GM19372 (cell line): Measurements from ENCODE around the gene GGCX.

Experiments
- ATAC-seq: cut with Tn5 transposase; IDR thresholded peaks from one replicate; pipeline ENCODE4 v1.9.1; 2021; ENCODE audit warnings: mild to moderate bottlenecking, low read depth, moderate library complexity; ENCODE audit not compliant: unreplicated experiment

Gene GGCX

GRCh38 chr2:85542777-85543176, 18.5 kb downstream of the GGCX start:
- ATAC-seq: no peak

GRCh38 chr2:85541753-85542457, 19.4 kb downstream of the GGCX start:
- ATAC-seq: no peak

GRCh38 chr2:85541262-85541661, 20.0 kb downstream of the GGCX start:
- no peak for ATAC-seq

GRCh38 chr2:85540133-85540648, 21.1 kb downstream of the GGCX start:
- no peak for ATAC-seq

GRCh38 chr2:85539361-85540132, 21.7 kb downstream of the GGCX start:
- ATAC-seq: peak; percentile 28

GRCh38 chr2:85538507-85539360, 22.6 kb downstream of the GGCX start, which contains the start of gene MAT2A:
Gene MAT2A (plus strand): TSS chr2:85539168. CDS start chr2:85539288, 120 bp downstream.
- peak; percentile 62 for ATAC-seq

- no peak for ATAC-seq
These were observed 23.4 kb downstream of the GGCX start for GRCh38 chr2:85537600-85538506.

- ATAC-seq: no peak
These were observed 24.8 kb downstream of the GGCX start for GRCh38 chr2:85536479-85536878.

- no peak for ATAC-seq
These were observed 26.4 kb downstream of the GGCX start for GRCh38 chr2:85534881-85535280.

GRCh38 chr2:85534099-85534498, 27.2 kb downstream of the GGCX start:
- no peak for ATAC-seq

GRCh38 chr2:85531589-85531988, 29.7 kb downstream of the GGCX start:
- no peak for ATAC-seq

- ATAC-seq: no peak
These were observed 31.5 kb downstream of the GGCX start for GRCh38 chr2:85529809-85530208.

- no peak for ATAC-seq
These were observed 32.9 kb downstream of the GGCX start for GRCh38 chr2:85528355-85528754.

GRCh38 chr2:85527787-85528186, 33.5 kb downstream of the GGCX start:
- ATAC-seq: no peak

- no peak for ATAC-seq
These were observed 35.7 kb downstream of the GGCX start for GRCh38 chr2:85525567-85525966.

GRCh38 chr2:85525029-85525428, 36.3 kb downstream of the GGCX start:
- no peak for ATAC-seq

GRCh38 chr2:85524336-85524908, 36.9 kb downstream of the GGCX start:
- ATAC-seq: no peak

- ATAC-seq: no peak
These were observed 37.4 kb downstream of the GGCX start for GRCh38 chr2:85523903-85524335.
